ENCODE data around the gene IFI30.
"Not testable (repeated sequence)": the region's sequence is repeated elsewhere in the genome, so short reads cannot be mapped to it uniquely, and the experiment has no call there.

Gene IFI30

DNA sequence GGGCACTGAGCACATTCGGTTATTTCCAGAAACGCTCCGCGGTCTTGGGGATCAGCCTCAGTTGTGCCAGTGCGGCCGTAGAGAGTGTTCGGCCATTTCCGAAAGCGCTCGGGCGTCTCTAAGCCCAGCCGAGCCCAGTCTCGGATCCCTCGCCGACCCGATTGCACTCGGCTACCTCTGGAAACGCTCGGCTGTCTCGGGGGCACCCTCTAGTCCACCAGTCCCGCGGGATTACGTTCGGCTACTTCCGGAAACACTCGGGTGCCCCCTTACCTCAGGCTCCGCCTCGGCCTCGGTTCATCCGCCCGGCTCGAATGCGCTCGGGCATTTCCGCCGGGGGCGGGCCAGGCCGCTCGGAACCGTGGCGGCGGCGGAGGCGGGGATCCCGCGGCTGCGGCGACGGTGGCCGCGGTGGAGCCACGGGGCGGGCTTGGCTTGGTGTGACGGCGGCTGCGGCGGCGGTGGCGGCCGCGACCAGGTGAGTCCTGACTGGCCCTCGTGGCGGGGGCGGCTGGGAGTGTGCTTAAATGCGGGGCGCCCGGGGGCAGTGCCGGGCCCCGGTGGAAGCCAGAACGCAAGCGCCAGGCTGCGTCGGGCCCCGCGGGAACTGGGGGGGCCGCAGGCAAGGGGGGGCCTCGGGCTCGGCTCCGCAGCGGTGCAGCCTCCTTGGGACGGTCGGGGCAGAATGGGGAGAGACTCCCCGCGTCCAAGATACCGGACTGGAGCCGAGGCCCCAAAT is 20.6 kb upstream of the IFI30 start, which contains the start of gene PIK3R2:
PIK3R2 (plus strand) TSS at position 347 of the 739 bp plus-strand sequence. CDS start 2,717 bp downstream, outside the sequence.
- peak; percentile 100 for DNase-seq (ENCODE audit: low spot score)

- no peak for DNase-seq (ENCODE audit: low spot score)
Observed at GRCh38 chr19:18153556-18154134, 20.0 kb upstream of the IFI30 start.

GRCh38 chr19:18155095-18156087 is 18.2 kb upstream of the IFI30 start:
- no peak for DNase-seq (ENCODE audit: low spot score)

DNA sequence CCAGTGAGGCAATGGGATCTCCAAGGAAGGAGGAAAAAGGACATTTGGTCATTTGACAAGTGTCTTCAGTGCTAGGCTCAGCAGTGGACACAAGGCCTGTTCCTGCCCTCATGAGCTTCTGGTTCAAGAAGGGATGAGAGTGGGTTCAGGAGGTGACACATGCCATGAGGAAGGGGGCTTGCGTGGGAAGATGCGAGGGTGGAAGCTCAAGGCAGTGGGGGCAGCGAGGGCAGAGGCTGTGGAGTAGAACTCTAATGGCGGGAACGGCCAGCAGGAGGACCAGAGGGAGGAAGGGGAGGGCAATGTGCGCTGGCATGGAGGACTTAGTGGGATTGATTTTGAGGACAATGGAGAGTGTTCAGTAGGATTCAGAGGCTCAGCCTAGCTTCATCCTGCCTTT is 17.3 kb upstream of the IFI30 start:
- no peak for DNase-seq (ENCODE audit: low spot score)

- peak; percentile 85 for DNase-seq (ENCODE audit: low spot score)
Observed at GRCh38 chr19:18156841-18157464, 16.7 kb upstream of the IFI30 start.

- DNase-seq (ENCODE audit: low spot score): no peak
Observed at GRCh38 chr19:18157465-18158063, 16.0 kb upstream of the IFI30 start.

- no peak for DNase-seq (ENCODE audit: low spot score)
Observed at GRCh38 chr19:18158467-18158866, 15.1 kb upstream of the IFI30 start.

GRCh38 chr19:18159059-18159616 is 14.5 kb upstream of the IFI30 start:
- not testable (repeated sequence) for DNase-seq (ENCODE audit: low spot score)

- DNase-seq (ENCODE audit: low spot score): no peak
Observed at GRCh38 chr19:18159810-18160209, 13.8 kb upstream of the IFI30 start.

DNA sequence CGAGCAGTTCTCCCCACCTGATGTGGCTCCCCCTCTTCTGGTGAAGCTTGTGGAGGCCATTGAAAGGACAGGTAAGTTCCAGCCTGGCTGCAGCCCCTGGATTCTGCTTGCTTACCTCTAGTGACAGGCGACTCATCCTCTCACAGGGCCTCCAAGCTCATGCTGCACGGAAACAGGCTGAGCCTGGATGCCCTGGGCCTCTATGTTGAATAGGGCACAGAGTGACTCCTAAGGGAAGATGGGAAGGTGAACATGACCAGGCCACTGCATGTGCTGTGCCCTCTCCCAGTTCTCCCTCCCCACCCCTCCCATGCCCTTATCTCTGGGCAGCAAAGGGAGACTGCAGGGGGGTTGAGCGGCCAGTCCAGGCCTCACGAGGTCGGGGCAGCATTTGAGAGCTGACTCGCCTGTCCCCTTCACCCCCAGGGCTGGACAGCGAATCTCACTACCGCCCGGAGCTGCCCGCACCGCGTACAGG is 13.1 kb upstream of the IFI30 start:
- no peak for DNase-seq (ENCODE audit: low spot score)

DNA sequence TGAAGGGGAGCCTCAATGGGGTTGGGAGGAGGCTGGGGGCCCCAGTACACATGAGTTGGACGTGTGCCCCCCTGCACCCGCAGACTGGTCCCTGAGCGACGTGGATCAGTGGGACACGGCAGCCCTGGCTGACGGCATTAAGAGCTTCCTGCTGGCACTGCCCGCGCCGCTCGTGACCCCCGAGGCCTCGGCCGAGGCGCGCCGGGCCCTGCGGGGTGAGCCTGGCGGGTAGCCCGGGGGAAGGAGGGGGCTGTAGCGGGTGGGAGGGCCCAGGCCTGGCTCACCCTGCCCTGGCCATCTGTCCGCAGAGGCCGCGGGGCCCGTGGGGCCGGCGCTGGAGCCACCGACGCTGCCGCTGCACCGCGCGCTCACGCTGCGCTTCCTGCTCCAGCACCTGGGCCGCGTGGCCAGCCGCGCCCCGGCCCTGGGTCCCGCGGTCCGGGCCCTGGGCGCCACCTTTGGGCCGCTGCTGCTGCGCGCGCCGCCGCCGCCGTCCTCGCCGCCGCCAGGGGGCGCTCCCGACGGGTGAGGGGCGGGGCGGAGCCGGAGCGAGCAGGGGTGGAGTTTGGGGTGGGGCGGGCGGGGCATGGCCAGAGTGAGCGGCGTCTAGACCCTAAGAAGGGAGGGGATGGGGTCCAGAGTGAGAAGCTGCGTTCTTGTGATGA is 12.5 kb upstream of the IFI30 start:
- peak; percentile 79 for DNase-seq (ENCODE audit: low spot score)

DNA sequence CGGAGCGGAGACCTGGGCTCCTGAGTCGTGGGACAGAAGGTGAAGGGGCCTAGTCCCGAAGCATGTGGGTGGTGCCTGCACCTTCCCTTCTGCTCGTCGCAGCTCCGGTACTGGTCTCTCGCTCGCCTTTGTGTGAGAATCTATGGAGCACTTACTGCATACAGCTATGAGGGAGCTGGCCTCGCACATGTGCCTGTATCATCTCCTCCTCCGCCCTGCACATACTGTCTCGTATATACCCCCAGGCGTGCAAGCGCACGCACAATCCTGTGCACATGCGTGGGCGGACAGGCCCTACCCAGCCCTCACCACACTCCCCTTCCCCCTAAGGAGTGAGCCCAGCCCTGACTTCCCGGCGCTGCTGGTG is 12.0 kb upstream of the IFI30 start:
- DNase-seq (ENCODE audit: low spot score): no peak

- no peak for DNase-seq (ENCODE audit: low spot score)
Observed at GRCh38 chr19:18164072-18164471, 9.5 kb upstream of the IFI30 start.

DNA sequence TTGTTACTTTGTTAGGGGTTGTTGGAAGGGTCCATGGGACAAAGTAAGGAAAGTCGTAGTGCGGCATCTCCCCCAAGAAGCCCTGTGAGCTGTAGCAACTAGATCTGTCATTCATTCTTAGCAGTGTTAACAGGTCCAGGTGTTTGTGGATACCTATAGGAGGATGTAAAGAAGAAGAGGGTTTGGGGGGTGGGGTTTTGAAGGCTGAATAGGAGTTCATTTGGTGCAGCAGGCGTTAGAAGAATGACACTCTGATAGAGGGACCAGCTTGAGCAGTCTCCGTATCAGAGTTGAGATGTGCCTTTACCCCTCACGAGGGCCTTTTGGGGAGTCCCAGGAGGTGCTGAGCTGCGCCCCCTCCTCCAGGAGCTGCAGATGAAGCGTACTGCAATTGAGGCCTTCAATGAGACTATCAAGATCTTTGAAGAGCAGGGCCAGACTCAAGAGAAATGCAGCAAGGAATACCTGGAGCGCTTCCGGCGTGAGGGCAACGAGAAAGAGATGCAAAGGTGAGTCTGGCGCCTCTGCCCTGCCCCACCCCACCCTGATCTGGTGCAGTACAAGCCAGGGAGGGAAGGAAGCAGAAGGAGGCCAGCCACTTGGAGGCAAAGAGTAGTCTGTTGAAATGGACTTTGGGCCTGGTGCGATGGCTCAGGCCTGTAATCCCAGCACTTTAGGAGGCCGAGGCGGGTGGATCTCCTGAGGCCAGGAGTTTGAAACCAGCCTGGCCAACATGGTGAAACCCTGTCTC is 7.6 kb upstream of the IFI30 start:
- DNase-seq (ENCODE audit: low spot score): no peak

GRCh38 chr19:18167011-18167410 is 6.6 kb upstream of the IFI30 start:
- DNase-seq (ENCODE audit: low spot score): no peak

- DNase-seq (ENCODE audit: low spot score): peak; percentile 29
Observed at GRCh38 chr19:18167975-18168645, 5.5 kb upstream of the IFI30 start.

DNA sequence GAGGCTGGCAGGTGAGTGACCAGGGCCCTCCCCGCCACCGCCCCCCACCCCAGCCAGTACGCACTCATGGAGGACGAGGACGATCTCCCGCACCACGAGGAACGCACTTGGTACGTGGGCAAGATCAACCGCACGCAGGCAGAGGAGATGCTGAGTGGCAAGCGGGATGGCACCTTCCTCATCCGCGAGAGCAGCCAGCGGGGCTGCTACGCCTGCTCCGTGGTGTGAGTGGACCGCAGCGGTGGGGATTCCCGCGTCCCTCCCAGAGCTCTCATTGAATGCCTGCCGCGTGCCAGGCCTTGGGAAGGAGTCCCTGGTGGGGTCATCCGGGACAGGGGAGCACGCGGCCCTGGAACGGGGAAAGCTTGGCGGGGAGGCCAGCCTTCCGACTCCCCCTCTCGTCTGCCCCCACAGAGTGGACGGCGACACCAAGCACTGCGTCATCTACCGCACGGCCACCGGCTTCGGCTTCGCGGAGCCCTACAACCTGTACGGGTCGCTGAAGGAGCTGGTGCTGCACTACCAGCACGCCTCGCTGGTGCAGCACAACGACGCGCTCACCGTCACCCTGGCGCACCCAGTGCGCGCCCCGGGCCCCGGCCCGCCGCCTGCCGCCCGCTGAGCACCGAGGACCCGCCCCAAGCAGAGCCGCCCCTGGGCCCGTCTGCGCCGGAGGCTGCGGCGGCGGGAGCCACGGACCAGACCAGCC is 4.8 kb upstream of the IFI30 start:
- DNase-seq (ENCODE audit: low spot score): no peak

DNA sequence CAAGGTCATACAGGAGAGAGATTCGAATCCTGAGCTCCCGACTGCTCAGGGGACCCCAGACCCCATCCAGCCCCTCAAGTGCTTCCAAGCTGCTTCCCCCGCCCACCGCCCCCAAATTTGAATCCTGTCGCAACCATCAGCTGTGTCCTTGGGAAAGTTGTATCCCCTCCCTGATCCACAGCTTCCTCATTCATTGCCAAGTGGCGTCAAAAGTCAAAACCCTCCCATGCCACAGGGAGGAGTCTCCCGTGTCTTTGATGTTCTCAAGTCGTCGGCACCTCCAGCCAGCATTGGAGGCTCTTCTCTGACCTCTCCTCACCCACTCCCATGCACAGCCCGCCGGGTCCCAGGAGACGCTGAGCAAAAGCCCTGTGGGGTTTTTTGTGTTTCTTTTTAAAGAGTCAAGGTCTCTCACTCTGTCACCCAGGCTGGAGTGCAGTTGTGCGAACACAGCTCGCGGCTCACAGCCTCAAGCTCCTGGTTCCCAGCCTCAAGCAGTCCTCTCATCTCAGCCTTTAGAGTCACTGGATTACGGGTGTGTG is 2.8 kb upstream of the IFI30 start:
- no peak for DNase-seq (ENCODE audit: low spot score)
